Measurements from ENCODE around the gene SIPA1L3. TPM values are rescaled to one million over a fixed set of nuclear protein-coding genes. Genes with fewer than 3 reads are reported as not detected.
A peak's percentile ranks its signal among the peaks of the same experiment; 100 is the strongest.

SIPA1L3 gene
- polyA plus RNA-seq, 2 of the 4 experiments (the other 2 are of a cell fraction), result 28.9 to 50.6 TPM

- H3K27ac ChIP-seq, result peak overlapping the region; percentile 2 to 46; a peak in 4 of 6 replicates
- no peak overlapping the region for H3K4me3 ChIP-seq
- 75% methylated on average over 11 of the region's 11 CpGs for WGBS (ENCODE audit: missing lambda C conversion rate)
- ATAC-seq (peak in 1 of 2 experiments; percentile 9; a peak in 2 of 6 replicates), FAIRE-seq (peak; percentile 90), DNase-seq (ENCODE audit: low read depth in 1 of 2, low spot score in 1 of 2) (no peak)
- H3K4me2 ChIP-seq, result peak overlapping the region; percentile 3; the same call in 1 of the 3 replicates
- CTCF ChIA-PET, result interaction anchor here (0.7 to 2.2 kb wide), 15 partner anchors 9 to 274 kb away, joined by 3 to 20 read pairs (median 3); no protein-coding TSS in a partner anchor
- H3K9me3 ChIP-seq, result no peaks in the 10 kb centered on the region
- POLR2A ChIA-PET, result interaction anchor here (0.8 to 1.2 kb wide), 2 partner anchors 11 to 21 kb away, joined by 4 read pairs; no protein-coding TSS in a partner anchor
- peaks cover 53% of the 10 kb centered on the region for H3K4me1 ChIP-seq
- TF ChIP-seq POLR2AphosphoS2 (conservative IDR thresholded peaks at IDR 0.05; ENCODE audit: low read length) (0 out of 2 replicates have a peak, but pooled peaks have one; percentile 8), FOXS1 (CRISPR knock-in tag; IDR thresholded peaks at IDR 0.05) (no peak)
Observed at GRCh38 chr19:37953171-37953917, 46.3 kb downstream of the SIPA1L3 start.

GRCh38 chr19:37953918-37954303 is 46.9 kb downstream of the SIPA1L3 start:
- TF ChIP-seq RARB (CRISPR knock-in tag; IDR thresholded peaks at IDR 0.05), result no peak
- TF ChIP-seq HES2 (IDR thresholded peaks at IDR 0.05), result no peak
- TF ChIP-seq BCL3 (IDR thresholded peaks at IDR 0.05), result no peak
- 52% methylated on average over 1 of the region's 1 CpG for WGBS (ENCODE audit: missing lambda C conversion rate)
- ChIA-PET POLR2A (interaction anchor here (0.8 kb wide), 1 partner anchor 22 kb away, joined by 4 read pairs; no protein-coding TSS in a partner anchor), CTCF (interaction anchor here (0.5 to 2.2 kb wide), 15 partner anchors 9 to 493 kb away, joined by 3 to 20 read pairs (median 4); no protein-coding TSS in a partner anchor)
- Histone ChIP-seq H3K27ac (peak overlapping the region in 1 of 2 experiments; percentile 46; a peak in 4 of 6 replicates), H3K4me2 (peak overlapping the region; percentile 3; the same call in 1 of the 3 replicates), H3K4me3 (no peak overlapping the region), H3K9me3 (no peaks in the 10 kb centered on the region), H3K4me1 (peaks cover 47% of the 10 kb centered on the region)
- DNase-seq (ENCODE audit: low read depth in 1 of 2, low spot score in 1 of 2), result no peak
- no peak for ATAC-seq
- FAIRE-seq, result peak; percentile 80

- no peak overlapping the region for H3K4me2 ChIP-seq
- H3K9me3 ChIP-seq, result no peaks in the 10 kb centered on the region
- ATAC-seq, result no peak
- DNase-seq (ENCODE audit: low read depth in 1 of 2, low spot score in 1 of 2), result no peak
- FAIRE-seq, result no peak
- POLR2A ChIA-PET, result no interaction called here
- no peak overlapping the region for H3K4me3 ChIP-seq
- H3K4me1 ChIP-seq, result peaks cover 46% of the 10 kb centered on the region
- CTCF ChIA-PET, result interaction anchor here (0.5 to 2.2 kb wide), 10 partner anchors 9 to 493 kb away, joined by 3 to 20 read pairs (median 4); no protein-coding TSS in a partner anchor
- TF ChIP-seq CHD4 (IDR thresholded peaks at IDR 0.05; ENCODE audit: borderline replicate concordance) (no peak), GATA3 (IDR thresholded peaks at IDR 0.05; ENCODE audit: borderline replicate concordance) (no peak), BHLHE40 (IDR thresholded peaks at IDR 0.05; ENCODE audit: low read depth, low read length) (no peak), TFCP2L1 (CRISPR knock-in tag; IDR thresholded peaks at IDR 0.05) (no peak), FOSB (CRISPR knock-in tag; IDR thresholded peaks at IDR 0.05) (no peak), NR3C1 (IDR thresholded peaks at IDR 0.05) (no peak), CEBPB (IDR thresholded peaks at IDR 0.05) (no peak), RAD21 (conservative IDR thresholded peaks at IDR 0.05 in 1 of 2, IDR thresholded peaks at IDR 0.05 in 1 of 2) (no peak), ZC3H11A (IDR thresholded peaks at IDR 0.05) (no peak), MAFK (IDR thresholded peaks at IDR 0.05; ENCODE audit: partially characterized antibody) (no peak), RARB (CRISPR knock-in tag; IDR thresholded peaks at IDR 0.05) (no peak), HDAC2 (IDR thresholded peaks at IDR 0.05) (no peak), REST (IDR thresholded peaks at IDR 0.05) (no peak), E2F6 (IDR thresholded peaks at IDR 0.05; ENCODE audit: borderline replicate concordance, low read depth) (no peak), HES2 (IDR thresholded peaks at IDR 0.05) (no peak), MAZ (IDR thresholded peaks at IDR 0.05; ENCODE audit: borderline replicate concordance, low read depth, low read length) (no peak), HOXB5 (CRISPR knock-in tag; IDR thresholded peaks at IDR 0.05) (no peak), CBX8 (IDR thresholded peaks at IDR 0.05) (no peak)
- WGBS (ENCODE audit: missing lambda C conversion rate), result 94% methylated on average over 10 of the region's 10 CpGs
- H3K27ac ChIP-seq, result 0 out of 6 replicates have a peak overlapping the region, but pooled peaks of 1 of the 2 experiments have one; percentile 1
Observed at GRCh38 chr19:37954421-37954874, 47.4 kb downstream of the SIPA1L3 start.
